GM12864 (cell line): ENCODE data around the gene WWC2.
A peak's percentile ranks its signal among the peaks of the same experiment; 100 is the strongest.

Source experiments
- DNase-seq: peaks from one replicate; pipeline ENCODE4 v3.0.0-alpha.2; 2011; ENCODE audit warnings: low read depth
- H3K4me3 ChIP-seq: 2 replicates; pipeline ENCODE4 v1.5.1; 2011; ENCODE audit warnings: mild to moderate bottlenecking, low read depth, low read length, control low read depth
- TF ChIP-seq, protein P1 (sequence below): IDR thresholded peaks from 2 replicates; pipeline ENCODE4 v1.5.1; 2011; ENCODE audit warnings: low read depth, mild to moderate bottlenecking, moderate library complexity, low read length, control low read depth, inconsistent platforms; ENCODE audit errors: missing control alignments

WWC2 gene

DNA sequence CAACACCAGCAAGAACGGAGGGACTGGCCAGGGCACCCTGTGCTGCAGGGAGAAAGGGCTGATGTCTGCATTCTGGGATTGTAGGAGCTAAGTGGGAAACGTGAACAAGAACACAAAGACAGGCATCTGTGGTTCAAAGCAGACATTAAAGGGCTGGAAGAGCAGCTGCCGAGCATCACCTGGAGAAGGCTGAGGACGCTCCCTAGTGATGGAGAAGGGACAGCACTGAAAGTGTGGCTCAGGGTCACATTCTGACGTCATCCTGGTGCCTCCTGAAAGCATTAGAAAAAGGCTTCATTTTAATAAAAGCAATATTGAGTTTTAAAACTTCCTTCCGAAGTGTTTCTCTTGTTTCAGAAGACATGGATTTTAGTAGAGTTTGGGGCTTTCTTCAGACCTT lies 158.8 kb downstream of the WWC2 start:
- TF ChIP-seq, protein P1, sequence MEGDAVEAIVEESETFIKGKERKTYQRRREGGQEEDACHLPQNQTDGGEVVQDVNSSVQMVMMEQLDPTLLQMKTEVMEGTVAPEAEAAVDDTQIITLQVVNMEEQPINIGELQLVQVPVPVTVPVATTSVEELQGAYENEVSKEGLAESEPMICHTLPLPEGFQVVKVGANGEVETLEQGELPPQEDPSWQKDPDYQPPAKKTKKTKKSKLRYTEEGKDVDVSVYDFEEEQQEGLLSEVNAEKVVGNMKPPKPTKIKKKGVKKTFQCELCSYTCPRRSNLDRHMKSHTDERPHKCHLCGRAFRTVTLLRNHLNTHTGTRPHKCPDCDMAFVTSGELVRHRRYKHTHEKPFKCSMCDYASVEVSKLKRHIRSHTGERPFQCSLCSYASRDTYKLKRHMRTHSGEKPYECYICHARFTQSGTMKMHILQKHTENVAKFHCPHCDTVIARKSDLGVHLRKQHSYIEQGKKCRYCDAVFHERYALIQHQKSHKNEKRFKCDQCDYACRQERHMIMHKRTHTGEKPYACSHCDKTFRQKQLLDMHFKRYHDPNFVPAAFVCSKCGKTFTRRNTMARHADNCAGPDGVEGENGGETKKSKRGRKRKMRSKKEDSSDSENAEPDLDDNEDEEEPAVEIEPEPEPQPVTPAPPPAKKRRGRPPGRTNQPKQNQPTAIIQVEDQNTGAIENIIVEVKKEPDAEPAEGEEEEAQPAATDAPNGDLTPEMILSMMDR: no peak
- no peak for DNase-seq
- H3K4me3 ChIP-seq: no peak overlapping the region

DNA sequence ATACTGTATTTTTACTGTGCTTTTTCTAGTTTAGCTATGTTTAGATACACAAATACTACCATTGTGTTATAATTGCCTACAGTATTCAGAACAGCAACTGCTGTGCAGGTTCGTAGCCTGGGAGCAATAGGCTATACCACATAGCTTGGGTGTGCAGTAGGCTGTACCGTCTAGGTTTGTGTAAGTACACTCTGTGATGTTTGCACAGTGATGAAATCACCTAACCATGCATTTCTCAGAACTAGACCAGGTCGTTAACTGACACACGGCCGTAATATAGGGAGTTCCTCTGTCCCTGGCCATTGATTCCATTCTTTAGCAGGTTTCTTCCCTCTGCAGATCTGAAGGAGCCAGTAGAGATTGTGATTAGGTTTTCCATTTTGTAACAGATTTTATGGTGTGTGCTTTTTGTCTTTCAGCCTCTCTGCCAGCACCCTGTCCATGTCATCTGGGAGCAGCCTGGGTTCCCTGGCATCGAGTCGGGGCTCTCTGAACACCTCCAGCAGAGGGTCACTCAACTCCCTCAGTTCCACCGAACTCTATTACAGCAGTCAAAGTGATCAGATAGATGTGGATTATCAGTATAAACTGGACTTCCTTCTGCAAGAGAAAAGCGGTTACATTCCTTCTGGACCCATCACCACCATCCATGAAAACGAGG lies 161.6 kb downstream of the WWC2 start:
- no peak for DNase-seq
- no peak overlapping the region for H3K4me3 ChIP-seq
- TF ChIP-seq, protein P1: no peak

DNA sequence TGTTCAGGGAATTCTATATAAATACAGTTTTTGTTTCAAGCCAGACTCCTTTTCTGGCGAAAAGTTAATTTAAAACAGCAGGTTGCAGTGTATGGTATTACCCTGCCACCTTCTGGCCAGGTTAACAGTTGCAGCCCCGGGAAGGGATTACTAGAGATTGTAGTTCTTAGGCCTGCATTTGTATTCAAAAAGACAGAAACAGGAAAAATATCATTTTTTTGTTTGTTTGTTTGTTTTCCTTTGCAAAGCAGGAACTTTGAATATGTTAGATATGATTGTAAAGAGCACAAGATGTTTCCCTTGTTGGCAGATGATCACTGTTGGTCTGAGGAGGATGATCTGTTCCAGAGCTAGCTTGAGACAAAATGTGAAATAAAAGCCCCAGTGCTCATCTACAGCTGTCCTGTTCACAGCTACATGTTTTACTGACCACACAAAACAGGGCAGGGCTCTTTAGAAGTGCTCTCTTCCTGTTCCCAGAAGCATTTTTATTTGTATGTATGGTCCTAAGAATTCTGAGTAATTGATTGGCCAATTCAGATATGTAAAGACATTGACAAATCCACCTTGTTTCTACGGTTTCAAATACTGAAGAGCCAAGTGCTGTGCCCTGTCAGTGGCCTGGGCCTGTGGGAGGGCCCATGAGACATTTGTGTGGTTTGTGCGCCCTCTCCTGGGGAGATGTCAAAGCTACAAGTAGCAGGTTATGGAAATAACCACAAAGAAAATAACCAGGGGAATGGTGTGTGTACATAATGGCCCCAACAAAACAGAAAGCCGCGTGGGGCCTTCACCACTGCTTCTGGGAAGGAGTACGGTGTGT lies 163.1 kb downstream of the WWC2 start:
- peak; percentile 24 for DNase-seq
- H3K4me3 ChIP-seq: no peak overlapping the region
- TF ChIP-seq, protein P1: peak; percentile 79

DNA sequence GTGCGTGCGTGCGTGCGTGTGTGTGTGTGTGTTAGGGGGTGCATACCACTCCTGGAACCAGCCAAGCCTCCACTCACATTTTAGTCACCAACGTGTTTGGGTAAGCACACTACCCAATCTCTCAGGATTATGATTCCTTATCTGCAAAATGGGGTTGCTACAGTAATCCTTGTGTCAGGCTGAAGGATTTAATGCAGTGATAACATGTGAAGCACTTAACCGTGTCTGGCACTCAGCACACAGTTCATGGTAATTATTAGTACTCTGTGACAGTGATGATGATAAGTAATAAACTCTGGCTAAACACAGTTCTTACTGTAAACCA lies 163.7 kb downstream of the WWC2 start:
- DNase-seq: no peak
- TF ChIP-seq, protein P1: no peak
- H3K4me3 ChIP-seq: no peak overlapping the region

DNA sequence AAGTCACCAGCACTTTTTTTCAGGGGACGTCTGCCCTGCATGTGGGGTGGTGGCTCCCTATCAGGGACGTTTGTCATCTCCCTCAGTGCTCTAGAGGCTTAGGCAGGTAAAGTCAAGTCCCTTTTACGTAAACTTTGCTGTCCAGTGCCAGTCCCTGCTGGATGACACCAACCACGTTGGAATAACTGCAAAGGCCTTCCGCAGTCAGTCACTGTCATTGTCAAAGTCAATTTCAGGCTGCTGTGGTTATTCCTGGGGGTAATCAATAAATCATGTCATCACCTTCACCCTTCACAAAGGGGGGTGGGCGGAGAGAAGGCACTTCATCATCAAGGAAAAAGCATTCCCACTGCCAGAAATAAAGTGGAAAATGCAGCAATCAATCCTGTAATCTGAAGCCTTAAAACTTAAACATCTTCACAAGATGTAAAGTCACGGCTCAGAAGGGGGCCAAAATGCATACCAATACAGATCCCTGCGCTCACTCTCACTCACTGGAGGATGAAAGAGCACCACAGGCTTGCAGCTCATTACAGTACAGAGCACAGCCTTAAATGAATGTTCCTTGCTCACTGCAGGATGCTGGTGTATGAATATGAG lies 164.8 kb downstream of the WWC2 start:
- DNase-seq: no peak
- TF ChIP-seq, protein P1: no peak
- H3K4me3 ChIP-seq: no peak overlapping the region

DNA sequence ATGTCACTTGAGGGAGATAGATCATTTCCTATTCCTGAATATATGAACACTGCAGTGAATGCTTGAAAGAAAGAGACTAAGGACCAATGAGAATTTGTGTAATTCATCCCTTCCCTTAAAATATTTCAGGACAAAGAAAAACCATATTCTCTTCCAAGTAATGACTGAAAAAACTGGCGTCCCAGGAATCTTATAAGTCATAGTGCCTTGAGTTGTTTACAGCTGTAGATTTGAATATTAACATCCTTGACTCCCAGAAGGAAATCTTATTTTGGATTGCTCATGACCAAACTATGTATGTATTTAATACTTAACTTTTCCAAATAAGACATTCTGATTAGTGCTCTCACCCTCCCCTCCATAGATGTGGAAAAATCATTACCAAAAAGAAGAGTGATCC lies 165.6 kb downstream of the WWC2 start:
- TF ChIP-seq, protein P1: no peak
- no peak for DNase-seq
- no peak overlapping the region for H3K4me3 ChIP-seq
